Measurements from ENCODE around the gene CHST9.
"Not testable (repeated sequence)": the region's sequence is repeated elsewhere in the genome, so short reads cannot be mapped to it uniquely, and the experiment has no call there.

CHST9 gene

DNA sequence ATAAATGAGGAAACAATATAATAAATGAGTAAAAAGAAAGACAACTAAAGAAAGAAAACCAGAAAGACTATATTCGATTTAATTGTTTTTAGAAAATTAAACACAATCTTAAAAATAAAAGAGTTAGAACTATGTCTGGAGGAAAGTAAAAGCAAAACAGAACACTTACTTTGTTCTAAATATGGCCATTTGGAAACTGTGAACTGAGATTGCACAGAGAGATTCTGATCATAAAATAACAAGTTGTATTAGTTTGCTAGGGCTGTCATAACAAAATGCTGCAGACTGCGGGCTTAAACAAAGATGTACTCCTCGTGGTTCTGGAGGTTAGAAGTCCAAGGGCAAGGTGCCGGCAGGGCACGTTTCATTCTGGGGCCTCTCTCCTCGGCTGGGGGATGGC lies 191.5 kb downstream of the CHST9 start:
- H3K4me3 ChIP-seq (ENCODE audit: low read depth, low read length) = no peak overlapping the region
- TF ChIP-seq CTCF (IDR thresholded peaks at IDR 0.05; ENCODE audit: control insufficient read depth, extremely low read depth, insufficient read depth) = no peak
- DNase-seq (ENCODE audit: low read depth) = no peak

DNA sequence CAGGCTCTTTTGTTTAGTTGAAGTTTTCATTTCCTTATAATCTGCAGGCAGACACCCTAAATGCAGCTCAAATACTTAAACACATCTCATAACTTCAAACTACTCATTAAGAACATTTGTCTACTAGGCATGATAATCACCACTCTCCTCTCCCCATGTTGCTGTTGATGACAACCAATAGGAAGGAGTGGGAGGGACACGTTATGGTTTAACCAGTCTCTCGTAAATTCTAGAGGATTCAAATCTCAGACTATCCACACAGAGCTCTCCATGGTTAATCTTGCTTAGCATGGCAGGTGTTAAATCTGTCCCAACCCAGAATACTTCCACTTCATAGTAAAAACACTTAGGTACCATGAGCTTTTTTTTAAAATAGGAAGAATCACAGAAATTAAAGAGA lies 192.2 kb downstream of the CHST9 start:
- DNase-seq (ENCODE audit: low read depth) = no peak
- no peak for TF ChIP-seq CTCF (IDR thresholded peaks at IDR 0.05; ENCODE audit: control insufficient read depth, extremely low read depth, insufficient read depth)

GRCh38 chr18:26989842-26990241 lies 195.3 kb downstream of the CHST9 start:
- DNase-seq (ENCODE audit: low read depth) = no peak
- H3K4me3 ChIP-seq (ENCODE audit: low read depth, low read length) = no peak overlapping the region
- no peak for TF ChIP-seq CTCF (IDR thresholded peaks at IDR 0.05; ENCODE audit: control insufficient read depth, extremely low read depth, insufficient read depth)

More for the DNA sequence above, 192.2 kb downstream of the CHST9 start:
- no peak overlapping the region for H3K4me3 ChIP-seq (ENCODE audit: low read depth, low read length)

DNA sequence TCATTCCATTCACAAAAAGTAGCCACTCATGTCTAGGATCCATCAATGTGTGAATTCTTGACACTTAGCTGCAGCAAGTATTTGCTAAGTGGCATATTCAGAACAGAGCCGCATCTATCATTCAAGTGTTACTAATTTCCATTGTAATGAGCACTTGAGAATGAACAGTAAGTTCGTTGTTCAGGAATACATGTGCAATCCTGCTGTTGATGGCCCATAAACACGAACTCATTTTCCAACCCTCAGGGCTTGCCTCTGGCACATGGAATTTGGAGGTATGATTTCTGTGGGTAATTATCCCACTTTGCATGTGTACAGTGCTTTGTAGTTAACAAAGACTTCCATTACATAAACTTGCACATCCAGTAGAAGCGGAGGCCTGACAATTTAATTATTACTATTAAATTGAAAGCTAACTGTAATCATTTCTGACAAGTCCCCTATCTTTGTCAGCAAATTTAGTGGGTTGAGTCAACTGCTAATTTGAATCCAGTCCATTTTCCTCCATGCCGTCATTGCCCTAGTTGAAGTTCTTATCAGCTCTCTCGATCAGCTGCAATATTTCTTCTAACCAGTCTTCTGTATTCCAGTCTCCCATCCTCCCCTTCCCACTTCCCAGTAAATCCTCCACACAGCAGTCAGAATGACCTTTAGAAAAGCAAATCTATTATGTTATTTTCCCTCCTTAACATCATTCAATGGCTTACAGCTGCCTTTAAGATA lies 203.6 kb downstream of the CHST9 start:
- no peak for TF ChIP-seq CTCF (IDR thresholded peaks at IDR 0.05; ENCODE audit: control insufficient read depth, extremely low read depth, insufficient read depth)
- no peak overlapping the region for H3K4me3 ChIP-seq (ENCODE audit: low read depth, low read length)
- no peak for DNase-seq (ENCODE audit: low read depth)

DNA sequence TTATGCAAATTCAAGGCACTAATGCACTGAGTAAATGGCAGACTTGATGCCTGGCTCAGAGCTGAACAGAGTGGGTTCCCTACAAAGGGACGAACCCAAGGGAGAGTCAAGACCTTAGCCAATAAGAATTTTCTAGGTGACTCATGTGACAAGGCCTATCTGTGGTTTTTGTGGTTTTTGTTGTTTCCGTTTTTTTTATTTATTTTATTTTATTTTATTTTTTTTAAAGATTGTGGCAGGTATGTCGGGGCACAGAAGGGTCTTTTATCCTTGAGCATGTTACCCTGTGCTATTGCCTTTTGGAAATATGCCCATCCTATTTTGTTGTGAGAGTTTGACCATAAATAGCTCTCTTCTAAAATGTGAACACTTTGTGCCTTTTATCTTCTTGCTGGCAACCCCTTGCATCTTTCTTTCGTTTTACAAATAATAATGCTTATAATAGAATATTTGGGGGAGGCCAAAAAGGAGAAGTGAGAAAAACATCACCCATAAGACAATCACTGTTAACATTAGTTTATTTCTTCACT lies 206.2 kb downstream of the CHST9 start:
- H3K4me3 ChIP-seq (ENCODE audit: low read depth, low read length) = no peak overlapping the region
- TF ChIP-seq CTCF (IDR thresholded peaks at IDR 0.05; ENCODE audit: control insufficient read depth, extremely low read depth, insufficient read depth) = no peak
- DNase-seq (ENCODE audit: low read depth) = no peak

DNA sequence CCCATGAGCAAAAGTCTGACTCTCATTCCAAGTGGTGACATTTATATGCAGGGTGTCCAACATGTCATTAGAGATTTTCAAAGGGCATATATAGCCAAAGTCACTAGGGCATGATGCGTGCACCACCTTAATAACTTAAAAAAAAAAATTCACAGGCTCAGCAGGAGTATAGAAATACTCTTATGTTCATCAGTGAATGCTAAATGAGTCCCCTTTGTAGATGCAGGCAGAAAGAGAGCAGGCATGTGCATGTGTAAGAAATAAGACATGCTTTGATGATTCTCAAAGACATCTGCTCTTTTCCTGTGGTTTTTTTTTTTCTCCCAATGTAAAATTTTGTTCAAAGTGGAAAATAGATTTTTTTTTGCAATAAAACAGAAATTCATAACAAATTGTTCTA lies 207.3 kb downstream of the CHST9 start:
- DNase-seq (ENCODE audit: low read depth) = no peak
- H3K4me3 ChIP-seq (ENCODE audit: low read depth, low read length) = no peak overlapping the region
- no peak for TF ChIP-seq CTCF (IDR thresholded peaks at IDR 0.05; ENCODE audit: control insufficient read depth, extremely low read depth, insufficient read depth)

DNA sequence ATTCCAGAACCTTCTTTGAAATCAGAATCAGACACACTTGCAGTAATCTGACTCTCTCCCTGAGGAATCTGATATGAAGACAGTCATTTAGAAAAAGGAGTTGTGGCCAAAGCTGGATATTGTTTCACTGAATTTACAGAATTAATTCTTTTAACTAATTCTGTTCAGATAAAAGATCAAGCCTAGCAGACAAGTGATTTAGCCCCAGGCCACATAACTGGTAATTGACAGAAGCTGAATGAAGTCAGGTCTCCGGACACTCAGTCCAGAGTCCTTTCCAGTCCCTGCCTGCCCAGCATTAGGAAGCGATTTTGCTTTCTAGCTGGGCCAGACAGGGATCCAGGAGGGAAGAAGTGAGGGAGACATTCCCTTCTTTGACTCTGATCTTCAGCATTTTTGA lies 208.9 kb downstream of the CHST9 start:
- no peak for DNase-seq (ENCODE audit: low read depth)
- no peak for TF ChIP-seq CTCF (IDR thresholded peaks at IDR 0.05; ENCODE audit: control insufficient read depth, extremely low read depth, insufficient read depth)
- H3K4me3 ChIP-seq (ENCODE audit: low read depth, low read length) = no peak overlapping the region

GRCh38 chr18:26972549-26972948 lies 212.6 kb downstream of the CHST9 start:
- DNase-seq (ENCODE audit: low read depth) = not testable (repeated sequence)

More at GRCh38 chr18:26972549-26972948, 212.6 kb downstream of the CHST9 start:
- H3K4me3 ChIP-seq (ENCODE audit: low read depth, low read length) = not testable (repeated sequence)

Measured in LNCaP clone FGC (cell line).